Mesenchymal stem cell (in vitro differentiated cells and primary cell): Measurements from ENCODE around the gene NCF1.
"Not testable (repeated sequence)": the region's sequence is repeated elsewhere in the genome, so short reads cannot be mapped to it uniquely, and the experiment has no call there.

Experiments used
- DNase-seq: peaks from one replicate; pipeline ENCODE4 v3.0.0-alpha.2; 2013
- H2AFZ ChIP-seq: one replicate; pipeline ENCODE4 v1.6.1; 2013; ENCODE audit warnings: low read depth, mild to moderate bottlenecking, control low read depth, inconsistent platforms, low read length, moderate library complexity
- H2AK5ac ChIP-seq: 2 replicates; pipeline ENCODE4 v1.6.1; 2013; ENCODE audit warnings: low read length, moderate library complexity, mild to moderate bottlenecking, inconsistent platforms; ENCODE audit not compliant: severe bottlenecking
- H2BK120ac ChIP-seq: one replicate; pipeline ENCODE4 v1.6.1; 2013; ENCODE audit warnings: low read depth, mild to moderate bottlenecking, inconsistent platforms, low read length, moderate library complexity
- H2BK12ac ChIP-seq, 2 experiments: one replicate each; pipeline ENCODE4 v1.6.1; 2013; ENCODE audit warnings: inconsistent platforms in 2 of 2, low read length in 2 of 2, mild to moderate bottlenecking in 2 of 2, moderate library complexity in 2 of 2, control low read depth in 1 of 2
- H2BK15ac ChIP-seq: one replicate; pipeline ENCODE4 v1.6.1; 2013; ENCODE audit warnings: mild to moderate bottlenecking, low read depth, inconsistent platforms; ENCODE audit not compliant: poor library complexity, severe bottlenecking
- H2BK5ac ChIP-seq: 2 replicates; pipeline ENCODE4 v1.6.1; 2013; ENCODE audit warnings: low read depth, mild to moderate bottlenecking, low read length, control low read depth, inconsistent platforms; ENCODE audit not compliant: poor library complexity, severe bottlenecking
- H3K14ac ChIP-seq, 2 experiments: one replicate each; pipeline ENCODE4 v1.6.1; 2013; ENCODE audit warnings: inconsistent platforms in 2 of 2, low read length in 2 of 2, control low read depth in 1 of 2, mild to moderate bottlenecking in 1 of 2, moderate library complexity in 1 of 2
- H3K18ac ChIP-seq, 2 experiments: one replicate each; pipeline ENCODE4 v1.6.1; 2013; ENCODE audit warnings: inconsistent platforms in 2 of 2, low read length in 2 of 2, control low read depth in 1 of 2, low read depth in 1 of 2, mild to moderate bottlenecking in 1 of 2
- H3K23ac ChIP-seq, 2 experiments: one replicate each; pipeline ENCODE4 v1.6.1; 2013; ENCODE audit warnings: inconsistent platforms in 2 of 2, low read length in 2 of 2, mild to moderate bottlenecking in 2 of 2, moderate library complexity in 2 of 2, control low read depth in 1 of 2
- H3K27ac ChIP-seq: 2 replicates; pipeline ENCODE4 v1.5.1; 2013; ENCODE audit warnings: mild to moderate bottlenecking, moderate library complexity, low read length, control low read depth, inconsistent platforms; ENCODE audit not compliant: poor library complexity, severe bottlenecking
- H3K27me3 ChIP-seq, 2 experiments: 2 replicates each; pipeline versions ENCODE4 v1.6.1 to v1.7.0; 2013; ENCODE audit warnings: low read length in 2 of 2, mild to moderate bottlenecking in 2 of 2, moderate library complexity in 2 of 2, control low read depth in 1 of 2, inconsistent platforms in 1 of 2; ENCODE audit not compliant: control insufficient read depth in 1 of 2, insufficient read depth in 1 of 2
- H3K36me3 ChIP-seq, 2 experiments: 2 replicates each; pipeline versions ENCODE4 v1.6.1 to v1.7.0; 2013; ENCODE audit warnings: low read length in 2 of 2, control low read depth in 1 of 2, inconsistent platforms in 1 of 2, low read depth in 1 of 2, mild to moderate bottlenecking in 1 of 2; ENCODE audit not compliant: insufficient read depth in 2 of 2, control insufficient read depth in 1 of 2
- H3K4ac ChIP-seq, 2 experiments: one replicate each; pipeline ENCODE4 v1.6.1; 2013; ENCODE audit warnings: inconsistent platforms in 2 of 2, low read length in 2 of 2, mild to moderate bottlenecking in 2 of 2, moderate library complexity in 2 of 2, control low read depth in 1 of 2, low read depth in 1 of 2
- H3K4me1 ChIP-seq: 2 replicates; pipeline ENCODE4 v1.6.1; 2013; ENCODE audit warnings: low read depth, low read length, control low read depth; ENCODE audit not compliant: control insufficient read depth, insufficient read depth
- H3K4me2 ChIP-seq: 2 replicates; pipeline ENCODE4 v1.6.1; 2013; ENCODE audit warnings: low read length, mild to moderate bottlenecking, inconsistent platforms; ENCODE audit not compliant: poor library complexity, severe bottlenecking
- H3K4me3 ChIP-seq, 2 experiments: 2 replicates each; pipeline versions ENCODE4 v1.5.1 to v1.7.0; 2013; ENCODE audit warnings: low read length in 2 of 2, mild to moderate bottlenecking in 2 of 2, control low read depth in 1 of 2, low read depth in 1 of 2; ENCODE audit not compliant: insufficient read depth in 1 of 2
- H3K79me1 ChIP-seq: replicated peaks from 2 replicates; pipeline ENCODE4 v1.6.1; 2013; ENCODE audit warnings: mild to moderate bottlenecking, control low read depth, low read length, inconsistent platforms; ENCODE audit not compliant: poor library complexity, severe bottlenecking
- H3K9ac ChIP-seq: 2 replicates; pipeline ENCODE4 v1.7.0; 2013; ENCODE audit warnings: mild to moderate bottlenecking, low read length, moderate library complexity
- H3K9me3 ChIP-seq: 2 replicates; pipeline ENCODE4 v1.7.0; 2013; ENCODE audit warnings: mild to moderate bottlenecking, low read length; ENCODE audit not compliant: control insufficient read depth
- H4K8ac ChIP-seq: one replicate; pipeline ENCODE4 v1.6.1; 2013; ENCODE audit warnings: inconsistent platforms, mild to moderate bottlenecking, low read length, moderate library complexity
- H4K91ac ChIP-seq: one replicate; pipeline ENCODE4 v1.6.1; 2013; ENCODE audit warnings: mild to moderate bottlenecking, low read length, inconsistent platforms
- WGBS: methylation state at CpG from one replicate; pipeline ENCODE4 v1.1.7; 2013; ENCODE audit warnings: mixed read lengths; 5-methylcytosine and 5-hydroxymethylcytosine counted together

Gene NCF1

GRCh38 chr7:74775111-74775510 lies 1.3 kb downstream of the NCF1 start:
- not testable (repeated sequence) for H2AK5ac ChIP-seq, H2BK12ac ChIP-seq, DNase-seq, H3K79me1 ChIP-seq, H4K91ac ChIP-seq, H3K18ac ChIP-seq, H2BK120ac ChIP-seq, H3K4ac ChIP-seq, H3K27ac ChIP-seq, H3K9me3 ChIP-seq, H2AFZ ChIP-seq, H4K8ac ChIP-seq, H3K9ac ChIP-seq, H3K4me2 ChIP-seq, H3K36me3 ChIP-seq, H3K27me3 ChIP-seq, H2BK15ac ChIP-seq, H3K14ac ChIP-seq, H3K4me3 ChIP-seq, H3K4me1 ChIP-seq, H2BK5ac ChIP-seq, H3K23ac ChIP-seq
- WGBS, result no CpG with 5 or more reads among the region's 6 CpGs

- H3K9me3 ChIP-seq, H3K4me3 ChIP-seq, H2BK15ac ChIP-seq, H2BK5ac ChIP-seq, H2BK12ac ChIP-seq, H2AK5ac ChIP-seq, H3K27me3 ChIP-seq, H3K36me3 ChIP-seq, H3K18ac ChIP-seq, H3K4me1 ChIP-seq, H3K27ac ChIP-seq, H4K91ac ChIP-seq, H3K14ac ChIP-seq, H3K9ac ChIP-seq, H2BK120ac ChIP-seq, DNase-seq, H3K4me2 ChIP-seq, H3K79me1 ChIP-seq, H4K8ac ChIP-seq, H2AFZ ChIP-seq, H3K23ac ChIP-seq, H3K4ac ChIP-seq: not testable (repeated sequence)
- no CpG with 5 or more reads among the region's 17 CpGs for WGBS
Measured at GRCh38 chr7:74779053-74779452, 5.2 kb downstream of the NCF1 start.

- not testable (repeated sequence) for H2BK15ac ChIP-seq, H3K4me2 ChIP-seq, H3K4me3 ChIP-seq, H3K18ac ChIP-seq, H3K9ac ChIP-seq, H2BK12ac ChIP-seq, H3K27ac ChIP-seq, H4K91ac ChIP-seq, H3K27me3 ChIP-seq, H3K79me1 ChIP-seq, H2BK5ac ChIP-seq, H2AK5ac ChIP-seq, DNase-seq, H2AFZ ChIP-seq, H3K36me3 ChIP-seq, H3K23ac ChIP-seq, H3K4me1 ChIP-seq, H3K14ac ChIP-seq, H2BK120ac ChIP-seq, H3K9me3 ChIP-seq, H4K8ac ChIP-seq, H3K4ac ChIP-seq
- no CpG with 5 or more reads among the region's 6 CpGs for WGBS
Measured at GRCh38 chr7:74781746-74782145, 7.9 kb downstream of the NCF1 start.

GRCh38 chr7:74783595-74783994 lies 9.8 kb downstream of the NCF1 start:
- H3K14ac ChIP-seq, DNase-seq, H3K4me2 ChIP-seq, H3K27ac ChIP-seq, H3K27me3 ChIP-seq, H3K36me3 ChIP-seq, H3K79me1 ChIP-seq, H2BK120ac ChIP-seq, H3K18ac ChIP-seq, H2AK5ac ChIP-seq, H3K23ac ChIP-seq, H2AFZ ChIP-seq, H2BK5ac ChIP-seq, H3K4me3 ChIP-seq, H2BK15ac ChIP-seq, H4K91ac ChIP-seq, H3K9ac ChIP-seq, H2BK12ac ChIP-seq, H3K9me3 ChIP-seq, H3K4me1 ChIP-seq, H3K4ac ChIP-seq, H4K8ac ChIP-seq: not testable (repeated sequence)
- 100% methylated on average over 4 of the region's 5 CpGs for WGBS
